HG03095 (cell line): ENCODE data around the gene RCC2.
"Not testable (repeated sequence)": the region's sequence is repeated elsewhere in the genome, so short reads cannot be mapped to it uniquely, and the experiment has no call there.

Source experiments
- ATAC-seq: cut with Tn5 transposase; IDR thresholded peaks from one replicate; pipeline ENCODE4 v1.9.1; 2021; ENCODE audit warnings: moderate library complexity; ENCODE audit not compliant: unreplicated experiment

RCC2 gene

DNA sequence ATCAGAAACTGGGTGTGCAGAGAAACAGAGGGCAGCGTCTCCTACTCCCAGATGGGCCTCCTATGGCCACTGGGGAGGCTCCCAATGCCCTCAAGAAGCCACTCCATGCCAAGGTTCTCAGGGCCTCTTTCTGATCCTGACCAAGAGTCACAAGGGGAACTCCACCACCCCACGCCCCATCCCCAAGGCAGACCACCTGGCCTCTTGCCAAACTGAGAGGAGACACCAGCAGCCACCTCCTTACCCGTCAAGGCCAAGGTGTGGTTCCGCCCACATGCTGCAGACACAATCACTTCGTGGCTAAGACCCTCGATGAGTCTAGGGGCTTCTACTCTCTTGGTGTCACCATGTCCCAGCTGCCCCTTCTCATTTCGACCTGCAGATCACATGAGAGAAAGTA lies 17.0 kb downstream of the RCC2 start:
- no peak for ATAC-seq

DNA sequence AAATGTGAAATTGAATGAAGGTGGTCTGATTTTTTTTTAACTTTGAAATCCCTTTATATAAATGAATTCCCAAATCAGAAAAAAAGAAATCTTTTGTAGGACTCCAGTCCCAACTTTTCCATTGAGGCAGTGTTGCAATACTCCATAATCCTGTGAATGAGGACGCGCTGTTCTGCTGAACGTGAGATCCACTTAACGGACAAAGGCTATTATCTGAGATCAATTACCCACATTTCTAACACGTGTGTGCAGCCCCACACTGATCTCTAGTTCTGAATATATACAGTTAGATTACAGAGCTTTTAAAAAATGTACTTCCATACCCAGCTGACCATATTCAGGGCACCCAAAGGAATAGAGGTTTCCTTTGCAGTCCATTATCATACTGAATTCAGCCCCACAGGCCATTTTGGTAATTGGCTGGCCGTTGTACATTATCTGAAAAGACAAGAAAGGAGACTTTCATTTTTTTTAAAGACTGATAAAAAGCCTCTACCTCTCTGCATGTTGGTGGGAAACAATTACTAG lies 19.0 kb downstream of the RCC2 start:
- ATAC-seq, result no peak

DNA sequence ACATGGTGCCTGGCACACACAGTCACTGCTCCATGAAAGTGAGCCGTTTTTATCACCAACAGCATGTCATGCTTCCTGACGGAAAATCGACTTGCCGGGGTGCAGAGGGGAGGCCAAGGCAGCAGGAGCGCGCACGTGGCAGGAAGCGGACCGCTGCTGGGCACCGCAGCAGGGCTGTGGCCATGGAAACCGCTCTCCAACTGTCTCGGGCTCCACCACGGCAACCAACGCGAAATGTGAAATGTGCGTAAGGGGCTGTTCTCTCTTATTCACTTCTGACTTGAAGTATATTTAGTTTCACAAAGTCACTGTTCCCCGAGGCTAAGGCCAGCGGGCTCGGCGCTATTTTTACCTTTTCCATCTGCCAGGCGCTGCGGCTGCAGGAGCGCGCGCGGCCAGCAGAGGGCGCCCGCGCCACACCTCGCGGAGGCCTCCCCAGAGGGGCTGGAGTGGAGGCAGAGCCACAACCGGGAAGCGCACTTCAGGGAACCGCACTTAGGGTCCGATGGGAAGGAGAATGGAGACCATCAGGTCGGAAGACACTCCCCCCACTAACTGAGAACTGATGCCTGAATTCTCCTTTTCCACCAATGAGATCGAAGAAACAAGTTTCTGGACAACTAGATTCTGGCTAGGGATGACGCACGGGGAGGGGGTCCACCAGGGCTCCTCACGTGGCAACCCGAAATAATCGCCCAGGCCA lies 19.7 kb downstream of the RCC2 start:
- no peak for ATAC-seq

DNA sequence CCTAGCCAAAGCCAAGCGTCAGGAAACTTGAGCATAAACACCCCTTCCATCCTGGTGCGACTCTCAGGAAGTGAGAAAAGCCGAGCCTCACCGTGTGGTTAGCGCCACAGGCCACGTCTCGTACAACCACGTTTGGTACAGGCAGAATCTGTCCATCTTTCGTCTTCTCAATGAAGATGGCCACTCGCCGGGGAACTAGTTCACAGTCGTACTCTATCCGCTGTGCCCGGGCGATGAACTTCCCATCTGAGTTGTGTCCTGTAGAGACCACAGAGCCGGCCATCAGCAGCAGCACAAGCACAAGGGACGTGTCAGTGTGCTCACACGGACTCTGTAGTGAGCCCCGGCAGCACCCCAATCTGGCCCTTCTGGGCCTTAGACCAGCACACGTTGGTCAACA lies 23.1 kb downstream of the RCC2 start:
- ATAC-seq, result no peak

DNA sequence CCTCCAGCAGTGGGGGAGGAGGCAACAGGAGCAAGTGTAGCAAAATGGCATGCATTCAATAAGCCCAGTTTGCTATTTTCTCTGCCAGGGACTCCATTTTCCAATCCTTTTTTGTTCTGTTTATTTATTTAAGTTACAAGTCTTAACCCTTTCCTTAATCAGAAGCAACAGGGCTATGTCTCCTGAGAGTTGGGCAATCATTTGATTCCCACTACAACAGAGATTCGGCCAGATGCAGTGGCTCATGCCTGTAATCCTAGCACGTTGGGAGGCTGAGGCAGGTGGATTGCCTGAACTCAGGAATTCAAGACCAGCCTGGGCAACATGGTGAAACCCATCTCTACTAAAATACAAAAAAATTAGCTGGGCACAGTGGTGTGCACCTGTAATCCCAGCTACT lies 25.5 kb downstream of the RCC2 start:
- ATAC-seq, result no peak

DNA sequence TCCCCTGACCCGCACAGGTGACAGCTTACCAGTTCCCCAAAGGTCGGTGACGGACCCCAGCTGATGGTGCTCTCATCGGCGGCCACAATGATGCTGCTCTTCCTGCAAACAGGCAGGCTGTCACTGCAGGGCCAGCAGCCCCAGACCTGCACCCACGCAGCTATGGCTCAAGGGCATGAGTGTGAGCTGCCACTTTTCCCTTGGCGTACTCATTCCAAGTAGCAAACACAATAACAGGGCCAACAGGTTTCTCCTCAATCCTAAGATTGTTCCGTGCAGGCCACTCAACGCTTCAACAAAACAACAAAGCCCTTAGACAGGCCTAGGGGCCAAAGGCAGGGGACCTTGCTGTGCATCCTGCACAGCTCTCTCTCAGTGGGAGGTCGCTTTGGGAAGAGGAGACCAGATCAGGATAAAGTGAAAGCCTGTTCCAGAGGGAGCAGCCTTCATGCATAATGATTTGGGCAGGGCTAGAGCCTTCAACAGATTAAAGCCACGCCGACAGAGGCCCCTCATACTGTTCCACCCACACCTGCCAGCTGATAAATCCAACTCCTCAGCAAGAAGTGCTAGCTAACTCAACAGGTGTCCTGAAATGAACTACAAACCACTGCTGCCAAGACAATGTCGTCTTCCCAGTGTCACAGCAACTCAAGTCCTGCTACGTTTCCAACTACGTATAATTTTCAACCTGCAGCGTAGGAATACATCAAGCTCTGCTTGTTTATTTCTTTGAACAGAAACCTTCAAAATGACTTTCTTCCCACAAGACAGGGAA lies 27.2 kb downstream of the RCC2 start:
- ATAC-seq, result no peak

DNA sequence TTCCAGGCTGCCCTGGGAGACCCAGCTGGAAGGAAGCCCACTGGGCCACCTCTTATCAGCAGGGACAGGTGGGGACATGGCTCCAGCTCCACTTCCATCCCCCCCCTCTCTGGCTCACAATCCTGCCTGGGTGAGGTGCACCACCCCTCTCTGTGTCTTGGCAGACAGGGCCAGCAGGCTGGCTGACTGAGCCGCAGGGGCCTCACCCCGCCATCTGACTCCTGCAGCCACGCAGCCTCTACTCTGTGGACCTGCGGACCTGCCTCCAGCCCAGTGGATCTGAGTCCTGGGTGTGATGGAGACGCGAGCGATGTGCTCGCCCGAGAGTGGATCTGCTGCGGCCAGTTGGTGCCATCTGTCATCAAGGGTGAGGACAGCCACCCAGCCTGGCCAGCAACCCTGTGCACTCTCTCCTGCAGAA lies 30.1 kb downstream of the RCC2 start:
- no peak for ATAC-seq

DNA sequence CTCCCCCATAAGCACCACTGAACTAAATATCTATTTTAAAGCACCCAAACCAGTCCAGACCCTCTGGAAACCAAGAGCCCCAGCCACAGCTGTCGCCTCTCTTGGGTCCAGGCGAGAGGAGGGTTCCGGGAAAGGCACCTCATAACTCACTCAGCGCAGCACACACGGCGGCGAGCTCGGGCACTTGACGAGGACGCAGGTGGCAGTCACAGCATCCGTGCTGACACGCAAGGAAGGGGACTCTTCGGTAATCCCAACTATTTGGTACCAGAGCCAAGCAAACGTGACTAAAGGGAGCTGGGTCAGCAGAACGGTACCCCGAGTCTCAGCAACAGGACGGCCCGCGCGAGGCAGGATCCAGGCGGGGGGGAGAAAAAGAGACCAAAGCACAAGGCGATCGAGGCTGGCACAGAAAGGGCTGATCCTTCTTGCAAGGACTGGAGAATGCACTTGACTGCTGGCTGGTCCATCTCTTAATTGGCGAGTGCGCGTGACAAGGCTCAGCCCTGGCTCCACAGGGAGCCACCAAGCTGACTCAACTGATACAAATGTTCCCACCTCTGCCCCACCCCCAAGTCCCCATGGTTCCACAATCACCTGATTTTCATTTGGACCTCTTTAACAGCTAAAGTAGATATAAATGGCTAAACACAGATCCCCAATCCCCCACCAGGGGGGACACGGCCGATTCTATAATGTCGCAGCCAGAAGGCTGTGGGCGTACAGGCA lies 31.5 kb downstream of the RCC2 start:
- ATAC-seq, result not testable (repeated sequence)

DNA sequence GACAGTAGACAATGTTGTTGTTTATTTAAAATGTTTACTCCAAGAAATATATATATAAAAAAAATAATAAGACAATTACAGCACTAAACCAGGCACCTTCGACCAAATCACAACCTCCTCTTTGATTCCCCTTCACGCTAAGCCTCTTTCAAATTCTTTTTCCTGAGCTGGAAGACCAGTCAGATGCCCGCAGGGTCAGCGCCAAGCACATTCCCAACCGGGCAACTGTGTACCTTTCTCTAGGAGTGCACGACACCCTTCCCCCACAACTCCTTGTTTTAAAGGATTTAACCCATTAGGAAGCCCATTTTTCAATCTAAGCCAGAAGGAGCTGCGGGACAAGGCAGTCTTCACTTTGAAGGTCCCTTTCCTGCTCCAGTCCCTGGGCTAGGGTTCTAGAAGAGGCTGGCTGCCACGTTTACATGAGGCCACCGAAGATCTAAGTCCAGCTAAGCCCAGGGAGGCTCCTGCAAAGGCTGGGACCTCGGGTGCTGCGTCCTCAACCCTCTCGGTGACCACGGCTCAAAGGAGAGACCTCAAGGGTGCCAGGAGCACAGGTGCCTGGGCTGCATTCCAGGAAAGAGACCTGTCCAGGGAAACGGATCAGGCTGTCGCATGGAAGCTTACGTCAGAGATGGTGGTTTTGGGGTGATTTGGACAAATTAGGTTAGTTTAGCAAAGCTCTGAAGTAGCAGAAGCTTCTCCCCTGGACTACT lies 32.6 kb downstream of the RCC2 start:
- not testable (repeated sequence) for ATAC-seq

DNA sequence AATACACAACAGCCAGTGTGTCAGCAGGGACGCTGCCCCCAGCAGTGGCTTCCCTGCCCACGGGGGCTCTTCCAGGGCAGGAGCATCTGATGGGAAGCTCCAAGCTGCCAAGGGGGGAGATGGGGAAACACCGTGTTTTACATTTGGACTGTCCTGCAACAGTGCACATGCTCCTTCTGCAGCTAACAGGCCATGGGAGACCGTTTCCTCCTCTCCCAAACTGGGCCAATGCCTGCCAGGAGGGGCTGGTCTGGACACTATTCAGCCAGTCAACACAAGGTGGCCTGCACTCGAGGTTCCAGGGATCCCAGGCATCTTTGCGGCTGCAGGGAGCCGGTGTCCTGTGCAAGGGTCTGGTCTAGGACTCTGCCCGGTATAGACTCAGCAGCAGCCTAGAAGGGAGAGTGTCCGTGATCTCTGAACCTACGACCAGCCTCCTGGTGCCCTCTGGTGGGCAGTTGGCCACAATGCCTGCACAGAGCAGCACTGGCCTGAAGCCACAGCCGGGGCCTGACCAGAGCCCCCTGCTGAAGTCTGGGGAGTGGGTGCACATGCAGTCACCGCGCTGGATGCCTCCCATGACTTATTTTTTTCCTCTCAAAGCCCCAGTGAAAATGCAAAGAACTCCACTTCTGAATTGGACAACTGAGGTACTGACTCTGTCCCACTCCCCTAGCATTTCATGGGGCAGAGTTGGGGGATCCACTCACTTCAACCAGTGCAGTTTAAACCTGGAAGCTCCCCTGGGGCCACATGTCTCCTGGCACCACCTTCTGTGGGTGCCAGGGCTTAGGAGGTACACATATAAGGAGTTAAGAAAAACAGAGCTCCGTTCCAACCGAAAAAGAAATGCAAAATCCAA lies 33.3 kb downstream of the RCC2 start:
- no peak for ATAC-seq

DNA sequence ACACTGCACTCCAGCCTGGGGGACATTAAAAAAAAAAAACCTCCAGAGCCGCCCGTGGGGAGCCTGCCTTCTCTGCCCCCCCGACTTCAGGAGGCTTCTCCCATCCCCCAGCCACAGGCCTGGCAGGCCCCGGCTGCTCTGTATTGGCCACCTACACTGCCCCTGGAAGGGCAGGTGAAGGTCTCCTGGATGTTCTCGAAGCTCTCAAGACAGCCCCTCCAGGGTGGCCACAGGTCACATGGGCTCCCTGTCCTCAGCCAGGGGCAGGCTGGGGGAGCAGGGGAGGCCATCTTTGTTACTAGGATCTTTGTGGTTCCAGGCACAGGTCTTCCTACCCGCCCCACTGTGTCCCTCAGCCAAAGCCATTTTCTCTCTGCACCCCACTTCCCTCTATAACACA lies 34.7 kb downstream of the RCC2 start:
- ATAC-seq, result no peak

DNA sequence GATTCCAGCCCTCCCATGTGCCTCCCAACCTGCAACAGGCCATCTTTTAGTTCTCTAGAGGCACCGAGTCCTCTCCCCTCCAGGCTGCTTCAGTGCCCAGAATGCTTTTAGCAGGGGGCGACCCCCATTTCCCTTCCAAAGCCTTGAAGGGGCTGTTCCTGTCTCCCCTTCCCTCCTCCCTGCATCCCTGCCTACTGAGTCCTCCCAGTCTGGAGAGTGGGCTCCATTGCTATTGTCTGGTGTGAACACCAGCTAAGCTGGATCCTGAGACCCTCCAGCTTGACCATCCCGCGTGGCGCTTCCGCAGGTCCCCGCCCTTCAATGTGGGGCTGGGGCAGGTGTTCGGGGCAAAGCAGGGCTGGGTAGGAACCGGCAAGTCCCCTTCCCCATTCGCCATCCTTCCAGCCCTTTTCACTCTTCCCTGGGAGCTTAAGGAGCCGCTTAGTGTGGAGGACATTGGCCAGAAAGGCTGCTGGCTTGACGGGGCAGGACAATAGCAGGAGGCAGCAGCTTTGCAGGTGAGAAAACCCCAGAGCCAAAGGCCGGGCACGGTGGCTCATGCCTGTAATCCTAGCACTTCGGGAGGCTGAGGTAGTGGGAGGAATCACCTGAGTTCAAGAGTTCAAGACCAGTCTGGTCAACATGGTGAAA lies 35.3 kb downstream of the RCC2 start:
- ATAC-seq, result no peak

DNA sequence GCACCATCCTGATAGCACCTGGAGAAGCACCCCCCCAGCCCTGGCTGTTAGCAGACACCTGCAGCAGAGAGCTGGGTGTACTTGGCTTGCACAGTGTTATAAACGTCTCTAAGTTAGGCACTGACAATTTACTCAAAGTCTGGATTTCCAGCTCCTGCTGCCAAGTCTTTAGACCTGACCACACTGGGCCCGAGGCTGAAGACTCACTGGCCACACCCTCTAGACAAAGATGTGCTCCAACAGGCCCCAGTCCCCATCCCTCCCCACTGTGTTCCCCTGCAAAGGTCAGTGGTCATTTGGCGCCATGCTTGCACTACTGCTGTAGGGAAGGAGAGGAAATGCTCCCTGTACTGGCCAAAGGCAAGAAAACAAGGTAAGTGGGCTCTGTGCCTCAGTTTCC lies 36.4 kb downstream of the RCC2 start:
- no peak for ATAC-seq

DNA sequence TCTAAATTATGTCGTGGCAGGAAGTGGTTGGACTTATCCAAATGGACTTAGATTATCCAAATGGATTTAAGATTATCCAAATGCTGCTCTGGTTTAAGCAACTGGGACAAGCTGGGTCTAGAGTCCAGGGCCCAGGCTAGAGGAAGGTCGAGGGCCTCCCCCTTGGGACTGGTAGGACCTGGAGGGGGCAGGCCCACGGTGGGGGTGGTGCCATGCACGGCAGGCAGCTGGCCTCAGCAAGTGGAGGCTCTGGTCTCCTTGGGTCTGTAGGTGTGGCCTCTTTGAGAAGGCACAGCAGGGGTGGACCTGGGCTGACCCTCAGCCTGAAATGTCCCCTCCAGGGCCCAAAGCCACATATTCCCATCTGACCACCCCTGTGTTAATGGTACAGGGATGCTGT lies 37.6 kb downstream of the RCC2 start:
- ATAC-seq, result no peak

DNA sequence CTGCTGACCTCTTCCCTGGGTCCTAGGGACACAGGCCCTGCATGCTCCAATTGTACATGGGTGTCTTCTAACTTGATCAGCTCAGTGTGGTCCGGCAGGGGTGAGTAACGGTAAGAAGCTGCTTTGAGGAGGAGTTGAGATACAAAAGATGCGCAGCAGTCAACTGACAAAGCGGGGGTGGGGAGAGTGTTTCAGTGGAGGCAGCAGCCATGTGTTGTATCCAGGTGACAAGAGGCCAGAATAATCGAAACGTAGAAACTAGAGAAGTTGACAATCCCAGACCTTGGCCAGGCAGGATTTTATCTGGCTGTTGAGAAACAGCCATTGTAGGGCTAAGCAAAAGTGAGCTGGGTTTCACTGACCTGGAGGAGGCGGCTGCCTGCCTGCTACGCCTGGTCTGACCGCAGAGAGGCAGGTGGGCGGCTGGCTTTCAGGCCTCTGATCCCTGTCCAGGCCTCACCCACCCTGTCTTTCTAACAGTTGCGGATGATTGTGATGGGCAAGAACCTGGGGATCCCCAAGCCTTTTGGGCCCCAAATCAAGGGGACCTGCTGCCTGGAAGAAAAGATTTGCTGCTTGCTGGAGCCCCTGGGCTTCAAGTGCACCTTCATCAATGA lies 38.6 kb downstream of the RCC2 start:
- no peak for ATAC-seq

DNA sequence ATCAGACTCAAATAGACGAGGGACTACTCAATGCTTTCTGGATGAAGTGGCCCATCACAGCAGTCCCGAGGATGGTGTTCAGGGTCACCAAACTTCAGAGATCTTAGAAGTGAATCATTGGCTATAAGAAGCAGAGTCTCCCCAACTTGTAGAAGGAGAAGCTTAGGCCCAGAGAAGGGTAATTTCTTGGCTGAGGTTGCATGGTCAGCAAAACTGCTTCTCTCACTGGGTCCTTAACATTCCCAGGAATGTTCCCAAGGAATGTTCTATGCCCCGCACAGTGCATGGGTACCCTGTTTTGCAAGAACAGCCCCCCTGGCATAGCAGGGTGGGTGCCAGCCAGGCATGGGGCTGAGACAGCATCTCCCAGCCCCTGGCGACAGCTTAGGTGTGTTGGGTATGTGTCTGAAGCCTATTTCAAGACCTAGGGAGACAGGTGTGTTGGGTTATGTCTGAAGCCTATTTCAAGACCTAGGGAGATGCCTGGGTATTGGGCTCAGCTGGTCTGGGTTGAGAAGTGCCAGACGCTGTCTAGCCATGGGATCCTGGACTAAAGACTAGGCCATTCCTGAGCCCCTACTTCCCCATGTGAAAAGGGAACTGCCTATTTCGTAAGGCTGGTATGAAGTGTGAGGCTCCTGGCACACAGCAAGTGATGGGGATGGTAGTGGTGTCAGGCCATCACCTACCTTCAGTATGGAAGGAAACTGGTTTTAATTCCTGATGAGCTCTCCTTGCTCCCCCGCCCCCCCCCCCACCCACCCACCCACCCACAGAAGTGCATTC lies 41.4 kb downstream of the RCC2 start:
- ATAC-seq, result no peak

DNA sequence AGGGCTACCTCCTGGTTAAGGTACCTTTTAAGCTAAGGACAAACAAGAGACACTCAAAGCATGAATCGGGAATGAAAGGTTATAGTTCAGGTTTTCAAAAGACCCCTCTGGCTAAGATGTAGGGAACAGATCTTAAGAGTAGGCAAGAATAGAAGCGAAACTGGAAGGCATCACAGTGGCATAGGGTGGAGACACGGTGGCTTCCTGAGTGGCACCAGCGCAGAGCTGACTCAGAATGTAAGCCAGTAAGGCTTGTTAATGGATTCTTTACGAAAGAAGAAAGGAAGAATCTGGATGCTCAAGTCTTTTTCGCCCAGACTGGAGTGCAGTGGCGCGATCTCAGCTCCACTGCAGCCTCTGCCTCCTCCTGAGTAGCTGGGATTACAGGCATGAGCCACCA lies 46.2 kb downstream of the RCC2 start:
- no peak for ATAC-seq

DNA sequence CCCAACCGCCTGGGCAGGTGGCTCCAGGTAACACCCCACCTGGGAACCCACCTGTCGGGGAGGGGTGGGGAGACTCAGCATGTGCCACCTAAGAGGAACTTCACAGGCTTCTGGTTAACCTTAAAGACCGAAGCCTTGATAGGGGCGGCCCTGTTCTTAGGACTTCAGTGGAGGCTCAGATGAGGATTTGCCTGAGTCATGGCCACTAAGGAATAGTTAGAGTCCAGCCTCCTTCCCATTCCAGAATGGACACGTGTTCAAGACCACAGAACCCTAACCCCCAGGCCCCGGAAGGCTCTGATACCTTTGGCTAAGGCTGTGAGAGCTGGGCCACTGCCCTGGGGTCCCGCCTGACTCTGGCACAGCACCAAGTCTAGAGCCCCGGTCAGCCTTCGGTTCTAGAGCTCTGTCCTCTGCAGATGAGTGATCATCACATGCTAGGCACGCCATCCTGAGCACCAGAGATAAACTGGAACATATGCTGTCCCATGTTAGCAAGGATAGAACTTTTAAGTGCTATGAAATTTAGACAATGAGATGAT lies 47.2 kb downstream of the RCC2 start:
- no peak for ATAC-seq
